Effector memory CD8-positive, alpha-beta T cell (primary cell): ENCODE data around the gene SYF2.
"Not testable (repeated sequence)": the region's sequence is repeated elsewhere in the genome, so short reads cannot be mapped to it uniquely, and the experiment has no call there.

ENCODE experiments used
- ATAC-seq: fragments of 150-1000 bp; cut with Tn5 transposase; replicated peaks from 2 replicates; pipeline ENCODE4 v1.10.0; 2021; ENCODE audit warnings: mild to moderate bottlenecking, moderate library complexity
- DNase-seq, 3 experiments: peaks; one replicate each; pipeline ENCODE4 v3.0.0; 2021
- H3K27ac Mint-ChIP-seq, 2 donors: one replicate each; pipeline ENCODE4 v1.8.0; 2022; ENCODE audit warnings: mild to moderate bottlenecking in 2 of 2, mixed read lengths in 2 of 2, moderate library complexity in 2 of 2
- H3K27me3 Mint-ChIP-seq, 2 donors: one replicate each; pipeline ENCODE4 v1.8.0; 2022; ENCODE audit warnings: mixed read lengths in 2 of 2
- H3K36me3 Mint-ChIP-seq: one replicate; pipeline ENCODE4 v1.8.0; 2022; ENCODE audit warnings: mild to moderate bottlenecking, moderate library complexity, mixed read lengths; ENCODE audit not compliant: insufficient read depth
- H3K4me1 Mint-ChIP-seq, 2 donors: one replicate each; pipeline ENCODE4 v1.8.0; 2022; ENCODE audit warnings: low read depth in 2 of 2, mixed read lengths in 2 of 2
- H3K4me3 Mint-ChIP-seq, 2 donors: one replicate each; pipeline ENCODE4 v1.8.0; 2022; ENCODE audit warnings: mild to moderate bottlenecking in 2 of 2, mixed read lengths in 2 of 2, moderate library complexity in 2 of 2
- H3K9me3 Mint-ChIP-seq, 2 donors: one replicate each; pipeline ENCODE4 v1.8.0; 2022; ENCODE audit warnings: mixed read lengths in 2 of 2

The SYF2 gene

DNA sequence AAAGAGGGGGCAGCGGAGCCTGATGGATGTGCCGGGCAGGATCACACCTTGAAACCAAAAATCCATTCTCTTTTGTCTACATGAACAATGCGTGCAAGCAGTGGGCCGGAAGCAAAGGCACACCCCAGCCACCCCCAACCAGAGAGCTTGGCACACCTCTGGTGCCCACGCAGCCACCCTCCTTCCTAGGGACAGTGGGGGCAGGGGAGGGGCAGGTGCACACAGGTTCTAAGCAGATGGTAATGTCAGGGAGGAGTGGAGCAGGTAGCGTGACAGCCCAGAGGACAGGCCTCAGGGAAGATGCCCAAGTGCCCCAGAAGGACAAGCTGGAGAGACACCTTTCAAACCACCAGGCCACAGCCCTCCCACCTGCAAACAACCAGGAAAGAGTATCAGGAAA is 36.5 kb downstream of the SYF2 start:
- Mint-ChIP-seq H3K27ac (no peak overlapping the region), H3K4me3 (no peak overlapping the region), H3K4me1 (peaks cover 11 to 15% of the 10 kb centered on the region in 2 donors), H3K9me3 (no peaks in the 10 kb centered on the region), H3K36me3 (peaks cover 6% of the 10 kb centered on the region), H3K27me3 (peaks cover 7 to 30% of the 10 kb centered on the region in 2 donors)
- ATAC-seq (no peak), DNase-seq (no peak)

DNA sequence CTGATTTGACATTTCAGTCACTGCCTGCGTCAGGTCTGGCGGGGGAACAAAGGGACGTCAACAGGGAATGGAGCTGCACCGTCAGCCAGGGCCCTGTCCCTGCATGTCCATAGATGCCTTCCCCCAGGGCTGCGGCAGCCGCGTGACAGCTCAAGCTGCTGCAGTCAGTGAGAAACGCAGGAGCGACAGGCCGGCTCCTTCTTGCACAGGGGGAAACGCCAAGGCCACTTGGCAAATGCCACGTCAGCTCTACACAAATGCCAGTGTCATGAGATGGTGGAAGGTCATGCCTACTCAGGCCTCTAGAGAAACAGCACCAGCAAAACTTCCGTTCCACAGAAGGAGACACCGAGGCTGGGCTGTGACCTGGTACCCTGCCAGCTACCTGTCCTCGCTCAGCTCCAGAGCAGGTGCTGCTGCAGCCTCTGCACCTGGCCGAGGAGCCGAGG is 37.7 kb downstream of the SYF2 start:
- H3K9me3 Mint-ChIP-seq: no peaks in the 10 kb centered on the region
- ATAC-seq: no peak
- DNase-seq: no peak
- no peak overlapping the region for H3K4me3 Mint-ChIP-seq
- H3K36me3 Mint-ChIP-seq: peaks cover 8% of the 10 kb centered on the region
- no peak overlapping the region for H3K27ac Mint-ChIP-seq
- H3K27me3 Mint-ChIP-seq: peaks cover 7 to 27% of the 10 kb centered on the region in 2 donors
- peaks cover 11 to 15% of the 10 kb centered on the region in 2 donors for H3K4me1 Mint-ChIP-seq

DNA sequence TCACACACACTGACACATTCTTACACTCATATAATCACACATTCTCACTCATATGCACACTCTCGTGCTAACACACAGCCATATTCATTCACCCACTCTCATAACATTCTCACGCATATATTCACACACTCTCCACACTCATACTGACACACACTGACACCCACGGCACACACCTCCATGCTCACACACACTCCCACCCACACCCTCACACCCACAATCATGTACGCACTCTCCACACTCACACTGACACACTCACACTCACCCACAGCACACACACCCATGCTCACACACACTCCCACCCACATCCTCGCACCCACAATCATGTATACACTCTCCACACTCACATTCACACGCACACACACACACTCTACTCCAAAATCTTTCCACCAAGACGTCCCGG is 38.2 kb downstream of the SYF2 start:
- Mint-ChIP-seq H3K36me3 (peaks cover 8% of the 10 kb centered on the region), H3K27ac (no peak overlapping the region), H3K9me3 (no peaks in the 10 kb centered on the region), H3K4me3 (no peak overlapping the region), H3K27me3 (peaks cover 7 to 27% of the 10 kb centered on the region in 2 donors), H3K4me1 (peaks cover 11 to 15% of the 10 kb centered on the region in 2 donors)
- ATAC-seq (no peak), DNase-seq (no peak)

DNA sequence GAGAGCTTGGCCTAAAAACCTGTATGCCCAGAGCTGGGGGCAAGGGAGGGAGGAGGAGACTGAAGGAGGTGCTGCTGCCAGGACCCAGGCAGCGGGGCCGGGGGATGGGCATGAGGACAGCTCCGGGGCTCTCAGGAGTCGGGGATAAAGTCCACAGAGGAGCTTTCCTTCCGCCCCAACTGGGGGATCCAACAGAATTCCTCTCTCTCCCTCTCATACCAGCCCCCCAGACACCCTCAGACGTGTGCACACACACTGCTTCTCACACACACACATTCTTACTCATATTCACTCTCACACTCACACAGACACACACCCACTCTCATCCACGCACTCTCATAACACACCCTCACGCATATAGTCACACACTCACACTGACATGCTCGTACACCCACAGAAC is 39.1 kb downstream of the SYF2 start:
- ATAC-seq (no peak), DNase-seq (no peak)
- Mint-ChIP-seq H3K4me3 (no peak overlapping the region), H3K27me3 (peaks cover 7 to 27% of the 10 kb centered on the region in 2 donors), H3K9me3 (no peaks in the 10 kb centered on the region), H3K4me1 (peaks cover 6 to 10% of the 10 kb centered on the region in 2 donors), H3K27ac (no peak overlapping the region), H3K36me3 (peaks cover 8% of the 10 kb centered on the region)

DNA sequence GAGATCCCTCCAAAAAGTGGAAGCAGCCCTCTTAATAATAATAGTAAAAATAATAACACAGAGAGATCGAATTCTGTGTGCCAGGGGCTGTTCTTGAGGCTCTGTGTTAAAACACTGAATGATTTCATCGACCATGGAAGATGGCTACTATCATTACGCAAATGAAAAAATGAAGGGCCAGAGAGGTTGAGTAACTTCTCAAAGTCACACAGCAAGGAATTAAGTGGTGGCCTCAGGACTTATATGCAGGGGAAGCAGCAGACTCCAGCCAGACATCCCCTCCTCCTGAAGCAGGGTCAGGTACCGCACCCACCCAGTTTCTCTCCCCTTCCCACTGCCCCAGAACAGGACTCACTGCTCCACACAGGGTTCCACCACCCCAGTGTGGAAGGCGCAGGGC is 40.1 kb downstream of the SYF2 start:
- H3K4me3 Mint-ChIP-seq: no peak overlapping the region
- DNase-seq (no peak), ATAC-seq (no peak)
- peaks cover 8% of the 10 kb centered on the region for H3K36me3 Mint-ChIP-seq
- H3K9me3 Mint-ChIP-seq: no peaks in the 10 kb centered on the region
- H3K27ac Mint-ChIP-seq: no peak overlapping the region
- H3K4me1 Mint-ChIP-seq: peaks cover 5 to 6% of the 10 kb centered on the region in 2 donors
- H3K27me3 Mint-ChIP-seq: peaks cover 7 to 26% of the 10 kb centered on the region in 2 donors

DNA sequence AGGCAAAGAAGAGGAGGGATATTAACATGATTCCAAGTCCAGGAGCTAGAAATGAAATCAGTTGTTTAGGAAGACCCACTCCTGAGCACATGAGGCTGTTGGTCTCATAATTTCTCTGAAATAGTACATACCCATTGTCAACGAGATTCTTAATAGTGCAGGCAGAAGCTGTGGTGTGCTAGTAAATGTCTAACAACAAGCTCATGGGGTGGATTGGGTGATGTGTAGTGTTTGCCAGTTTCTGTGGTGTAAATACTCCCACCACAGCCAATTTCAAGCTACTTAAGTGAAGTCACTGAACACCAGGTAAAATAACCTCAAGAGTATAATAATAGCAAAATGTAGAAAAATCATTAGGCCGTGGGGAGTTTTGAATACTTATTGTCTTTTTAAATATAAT is 42.0 kb downstream of the SYF2 start:
- H3K27ac Mint-ChIP-seq: no peak overlapping the region
- no peaks in the 10 kb centered on the region for H3K9me3 Mint-ChIP-seq
- H3K36me3 Mint-ChIP-seq: peaks cover 8% of the 10 kb centered on the region
- H3K4me1 Mint-ChIP-seq: peaks cover 5 to 6% of the 10 kb centered on the region in 2 donors
- DNase-seq (no peak), ATAC-seq (no peak)
- H3K27me3 Mint-ChIP-seq: peaks cover 7 to 29% of the 10 kb centered on the region in 2 donors
- H3K4me3 Mint-ChIP-seq: no peak overlapping the region

DNA sequence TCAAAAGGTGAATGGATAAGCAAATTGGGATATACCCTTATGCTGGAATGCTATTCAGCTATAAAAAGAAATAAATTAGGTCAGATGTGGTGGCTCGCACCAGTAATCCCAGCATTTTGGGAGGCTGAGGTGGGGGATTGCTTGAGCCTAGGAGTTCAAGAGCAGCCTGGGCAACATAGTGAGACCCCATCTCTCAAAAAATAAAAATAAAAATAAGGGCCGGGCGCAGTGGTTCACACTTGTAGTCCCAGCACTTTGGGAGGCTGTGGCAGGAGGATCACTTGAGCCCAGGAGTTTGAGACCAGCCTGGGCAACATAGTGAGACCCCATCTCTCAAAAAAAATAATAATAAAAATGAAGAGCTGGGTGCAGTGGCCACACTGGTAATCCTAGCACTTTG is 44.4 kb downstream of the SYF2 start:
- not testable (repeated sequence) for H3K9me3 Mint-ChIP-seq, H3K27ac Mint-ChIP-seq, H3K4me3 Mint-ChIP-seq, DNase-seq, H3K4me1 Mint-ChIP-seq, H3K36me3 Mint-ChIP-seq, ATAC-seq
- H3K27me3 Mint-ChIP-seq: peaks cover 0 to 28% of the 10 kb centered on the region in 2 donors

DNA sequence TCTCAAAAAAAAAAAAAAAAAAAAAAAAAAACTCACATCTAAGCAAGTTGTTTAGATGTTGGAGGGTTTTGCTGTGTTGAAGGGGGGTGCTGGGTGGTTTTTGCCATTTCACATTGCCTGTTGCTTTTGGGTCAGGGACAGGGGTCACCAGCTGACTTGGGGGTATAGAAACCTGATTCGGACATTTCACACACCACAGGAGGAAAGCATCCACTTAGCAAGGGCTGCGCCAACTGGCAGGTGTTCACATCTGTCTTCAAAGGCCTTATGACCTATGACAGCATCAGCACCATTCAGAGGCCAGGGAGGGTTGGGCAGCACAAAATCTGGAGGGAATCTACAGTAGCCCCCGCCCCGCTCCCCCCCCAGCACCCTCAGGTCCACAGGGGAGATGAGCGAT is 45.2 kb downstream of the SYF2 start:
- Mint-ChIP-seq H3K9me3 (no peaks in the 10 kb centered on the region), H3K27ac (no peak overlapping the region), H3K36me3 (peaks cover 8% of the 10 kb centered on the region), H3K4me1 (no peaks in the 10 kb centered on the region), H3K4me3 (no peak overlapping the region), H3K27me3 (peaks cover 0 to 22% of the 10 kb centered on the region in 2 donors)
- no peak for ATAC-seq
- DNase-seq: no peak

DNA sequence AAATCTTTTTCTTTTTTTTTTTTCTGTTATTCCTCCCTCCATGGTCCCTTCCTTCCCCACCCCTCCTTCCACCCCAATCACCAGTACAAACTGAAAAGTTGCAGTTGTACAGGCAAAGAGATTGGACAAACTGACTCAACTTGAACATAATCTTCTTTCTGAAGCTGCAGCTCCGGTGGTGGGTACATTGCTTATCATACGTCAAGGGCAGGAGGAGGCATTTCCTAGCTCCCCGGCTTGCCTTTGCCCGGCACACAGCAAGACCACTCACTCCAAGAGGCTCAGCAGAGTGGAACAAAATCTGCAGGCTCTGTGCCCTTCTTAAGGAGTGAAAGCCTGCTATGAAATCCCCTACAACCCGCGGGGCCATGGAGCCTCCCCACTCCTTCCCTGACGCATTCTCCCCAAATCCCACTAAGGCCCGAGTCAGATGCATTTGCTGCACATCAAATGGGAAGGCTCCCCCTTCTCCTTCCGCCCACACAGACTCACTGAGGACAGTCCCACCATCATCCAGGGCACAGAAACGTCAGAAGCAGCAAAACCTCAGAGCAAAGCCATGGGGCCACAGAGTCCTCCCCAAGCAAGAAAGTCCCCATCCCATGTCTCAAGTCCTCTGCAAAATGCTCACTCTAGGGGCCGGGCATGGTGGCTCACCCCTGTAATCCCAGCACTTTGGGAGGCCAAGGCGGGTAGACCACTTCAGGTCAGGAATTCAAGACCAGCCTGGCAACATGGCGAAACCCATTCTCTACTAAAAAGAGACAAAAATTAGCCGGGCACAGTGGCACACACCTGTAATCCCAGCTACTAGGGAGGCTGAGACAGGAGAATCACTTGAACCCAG is 45.9 kb downstream of the SYF2 start:
- peaks cover 0 to 22% of the 10 kb centered on the region in 2 donors for H3K27me3 Mint-ChIP-seq
- no peaks in the 10 kb centered on the region for H3K4me1 Mint-ChIP-seq
- ATAC-seq: no peak
- H3K4me3 Mint-ChIP-seq: no peak overlapping the region
- no peaks in the 10 kb centered on the region for H3K9me3 Mint-ChIP-seq
- DNase-seq: no peak
- H3K27ac Mint-ChIP-seq: peak overlapping the region in 1 of 2 donors; percentile 75
- peaks cover 6% of the 10 kb centered on the region for H3K36me3 Mint-ChIP-seq

DNA sequence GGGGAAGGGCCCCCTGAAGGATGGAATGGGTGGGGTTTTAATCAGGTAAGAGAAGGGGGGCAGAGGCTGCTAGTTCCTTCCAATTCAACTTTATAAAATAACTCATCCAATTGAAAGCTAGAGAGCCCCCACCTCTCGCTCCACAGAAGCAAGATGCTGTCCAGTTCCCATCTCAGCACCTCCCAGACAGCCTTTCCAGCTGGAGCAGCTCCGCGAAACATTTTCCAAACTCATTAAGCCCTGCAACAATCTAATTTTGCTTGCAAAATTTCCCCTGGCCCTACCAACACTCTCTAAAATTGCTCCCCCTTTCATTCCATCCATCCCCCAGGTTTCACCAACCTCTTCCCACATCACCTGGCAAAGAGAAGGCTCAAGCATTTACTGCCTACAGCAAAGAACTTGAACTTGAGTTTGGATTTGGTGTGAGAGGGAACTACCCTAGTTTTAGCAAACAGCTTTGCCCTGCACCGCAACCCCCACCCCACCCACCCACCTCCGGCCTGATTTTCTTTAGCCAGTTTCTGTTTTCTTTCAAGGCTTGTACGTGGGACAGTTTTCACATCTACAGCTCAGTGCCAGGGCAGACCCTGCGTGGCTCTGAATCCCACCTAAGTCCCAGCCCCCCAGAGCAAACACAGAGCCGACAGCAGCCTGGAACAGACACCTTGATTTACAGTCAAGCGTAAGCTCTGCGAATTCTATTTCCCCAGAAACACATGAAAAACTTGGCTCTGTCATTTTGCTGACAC is 46.7 kb downstream of the SYF2 start:
- Mint-ChIP-seq H3K27ac (peak overlapping the region in 1 of 2 donors; percentile 75), H3K4me1 (no peaks in the 10 kb centered on the region), H3K9me3 (no peaks in the 10 kb centered on the region), H3K27me3 (peaks cover 0 to 22% of the 10 kb centered on the region in 2 donors), H3K4me3 (no peak overlapping the region), H3K36me3 (no peaks in the 10 kb centered on the region)
- DNase-seq (no peak), ATAC-seq (no peak)

DNA sequence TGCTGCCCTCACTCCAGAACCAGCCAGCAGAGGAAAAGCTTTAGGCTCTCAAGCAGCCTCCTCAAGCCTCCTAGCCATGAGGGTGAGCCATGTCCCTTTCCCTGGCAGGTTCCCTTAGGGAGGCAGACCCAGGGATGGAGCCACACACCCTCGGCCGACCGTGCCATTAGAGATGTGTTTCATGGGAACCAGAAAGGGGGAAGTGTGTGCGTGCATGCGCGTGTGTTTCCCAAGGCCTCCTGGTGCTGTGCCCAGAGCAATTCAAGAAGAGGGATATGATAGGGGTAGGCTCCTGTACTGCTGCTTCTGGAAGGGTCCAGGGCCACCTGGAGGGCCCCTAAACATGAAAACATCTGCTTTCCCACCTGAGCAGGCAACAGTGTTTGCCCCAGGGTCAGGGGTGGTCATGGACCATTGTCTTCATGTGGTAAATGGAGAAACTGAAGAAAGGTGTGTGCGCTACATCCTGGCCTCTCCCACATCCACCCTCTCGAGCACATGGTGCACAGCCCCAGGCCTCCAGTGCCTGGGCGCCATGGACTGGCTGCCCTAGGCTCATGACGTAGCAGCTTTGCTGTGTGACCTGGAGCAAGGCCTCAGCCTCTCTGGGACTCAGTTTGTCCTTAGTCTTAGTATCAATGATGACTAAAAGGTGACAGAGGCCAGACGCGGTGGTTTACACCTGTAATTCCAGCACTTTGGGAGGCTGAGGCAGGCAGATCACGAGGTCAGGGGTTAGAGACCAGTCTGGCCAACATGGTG is 48.1 kb downstream of the SYF2 start:
- H3K36me3 Mint-ChIP-seq: no peaks in the 10 kb centered on the region
- no peaks in the 10 kb centered on the region for H3K4me1 Mint-ChIP-seq
- DNase-seq (no peak), ATAC-seq (no peak)
- H3K27ac Mint-ChIP-seq: no peak overlapping the region
- no peaks in the 10 kb centered on the region for H3K9me3 Mint-ChIP-seq
- H3K27me3 Mint-ChIP-seq: peaks cover 0 to 22% of the 10 kb centered on the region in 2 donors
- no peak overlapping the region for H3K4me3 Mint-ChIP-seq

DNA sequence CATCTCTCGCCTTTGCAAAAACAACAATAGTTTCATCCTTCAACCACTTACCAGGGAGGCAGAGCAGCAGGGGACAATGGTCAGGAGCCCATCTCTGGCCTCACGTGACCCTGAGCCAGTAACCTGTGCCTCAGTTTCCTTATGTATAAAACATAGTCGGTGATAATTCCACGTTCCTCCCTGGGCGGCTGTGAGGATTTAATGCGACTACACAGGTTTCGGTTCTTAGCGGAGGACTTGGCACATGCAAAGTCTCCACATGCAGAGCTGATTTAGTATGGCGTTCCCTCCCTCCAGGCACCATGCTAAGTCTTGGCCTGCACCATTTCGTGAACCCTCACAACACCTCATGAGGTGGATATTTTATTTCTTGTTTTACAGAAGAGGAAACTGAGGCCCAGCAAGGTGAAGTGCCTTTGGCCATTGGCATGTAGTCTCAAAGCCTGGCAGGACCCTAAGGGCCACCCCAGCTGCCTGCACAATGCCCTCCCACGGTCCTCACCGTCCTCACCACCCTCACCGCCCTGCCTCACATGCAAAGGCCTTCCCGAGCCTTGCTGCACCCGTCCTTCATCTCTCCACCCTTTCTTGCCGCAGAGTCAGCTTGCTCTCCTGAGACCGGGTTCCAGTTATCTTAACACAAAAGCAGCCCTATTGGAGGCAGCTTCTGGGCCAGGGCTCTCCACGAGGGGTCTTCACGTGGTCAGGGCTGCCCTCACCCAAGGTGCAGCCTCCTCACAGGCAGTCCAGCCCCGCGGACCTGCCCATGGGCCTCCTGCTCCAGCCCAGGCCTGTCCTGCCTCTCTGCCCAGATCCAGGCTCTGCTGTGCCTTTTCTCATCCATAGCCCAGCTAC is 48.9 kb downstream of the SYF2 start:
- Mint-ChIP-seq H3K4me1 (no peaks in the 10 kb centered on the region), H3K4me3 (no peak overlapping the region), H3K36me3 (no peaks in the 10 kb centered on the region), H3K27me3 (peaks cover 0 to 22% of the 10 kb centered on the region in 2 donors), H3K9me3 (no peaks in the 10 kb centered on the region), H3K27ac (no peak overlapping the region)
- ATAC-seq (no peak), DNase-seq (no peak)
